H1 (cell line): ENCODE measurements around the gene GSTA1. TPM values are rescaled to one million over a fixed set of nuclear protein-coding genes. Genes with fewer than 3 reads are reported as not detected.

ENCODE experiments used
- CTCF ChIA-PET: fragments of 300-600 bp; sonication (Branson Sonifier 250); formaldehyde crosslinking; loops from one replicate; lab custom pipeline; 2021; ENCODE audit not compliant: partially characterized antibody; lab: Charles Lee
- POLR2A ChIA-PET: fragments of 300-600 bp; sonication (Branson Sonifier 250); formaldehyde crosslinking; loops from one replicate; lab custom pipeline; 2021; ENCODE audit warnings: inconsistent platforms; ENCODE audit not compliant: partially characterized antibody; lab: Charles Lee
- DNase-seq, 2 experiments: peaks; one replicate each; pipeline versions ENCODE4 v3.0.0 to v3.0.0-alpha.2; 2010 to 2022; ENCODE audit warnings: low spot score in 2 of 2, low read depth in 1 of 2, mixed read lengths in 1 of 2
- FAIRE-seq: peaks from 2 replicates; lab custom pipeline; 2011; peaks lifted over from hg19 to GRCh38; lab: Jason Lieb, UNC
- H2AFZ ChIP-seq: 2 replicates; pipeline ENCODE4 v1.8.1; 2012; ENCODE audit warnings: low read length, inconsistent platforms
- H2AK5ac ChIP-seq: 2 replicates; pipeline ENCODE4 v1.6.1; 2013; ENCODE audit warnings: low read depth, low read length
- H2BK120ac ChIP-seq: replicated peaks from 2 replicates; pipeline ENCODE3; 2013; ENCODE audit warnings: low read depth, low read length, inconsistent platforms
- H2BK12ac ChIP-seq: 2 replicates; pipeline ENCODE4 v1.6.1; 2013; ENCODE audit warnings: low read depth, low read length
- H2BK15ac ChIP-seq: 2 replicates; pipeline ENCODE4 v1.6.1; 2013; ENCODE audit warnings: low read length
- H2BK20ac ChIP-seq: 2 replicates; pipeline ENCODE4 v1.6.1; 2013; ENCODE audit warnings: low read length
- H2BK5ac ChIP-seq: 2 replicates; pipeline ENCODE4 v1.6.1; 2013; ENCODE audit warnings: low read depth, low read length
- H3K14ac ChIP-seq: 2 replicates; pipeline ENCODE4 v1.6.1; 2013; ENCODE audit warnings: inconsistent platforms; ENCODE audit not compliant: insufficient read length
- H3K18ac ChIP-seq: 2 replicates; pipeline ENCODE4 v1.6.1; 2013; ENCODE audit warnings: low read length; ENCODE audit errors: extremely low read depth
- H3K23ac ChIP-seq: 2 replicates; pipeline ENCODE4 v1.6.1; 2013; ENCODE audit warnings: inconsistent platforms; ENCODE audit not compliant: insufficient read length
- H3K23me2 ChIP-seq: 2 replicates; pipeline ENCODE4 v1.6.1; 2013; ENCODE audit warnings: low read depth, low read length
- H3K27ac ChIP-seq: 2 replicates; pipeline ENCODE4 v1.6.1; 2011; ENCODE audit warnings: low read depth, low read length, inconsistent platforms
- H3K27me3 ChIP-seq, 4 experiments: replicated peaks in 1 of 4; 1 replicate in 1 of 4; 2 replicates in 3 of 4; pipeline versions ENCODE4 v1.6.1 to v1.8.1; 2011 to 2013; ENCODE audit warnings: low read length in 3 of 4, mild to moderate bottlenecking in 3 of 4, inconsistent platforms in 2 of 4, mixed read lengths in 2 of 4, moderate library complexity in 1 of 4; ENCODE audit not compliant: control insufficient read depth in 3 of 4, insufficient read depth in 3 of 4; ENCODE audit errors: extremely low read depth in 1 of 4
- H3K36me3 ChIP-seq, 4 experiments: 2 replicates each; pipeline versions ENCODE4 v1.6.1 to v1.8.1; 2011 to 2013; ENCODE audit warnings: mild to moderate bottlenecking in 4 of 4, low read length in 3 of 4, moderate library complexity in 2 of 4, control low read depth in 1 of 4, inconsistent platforms in 1 of 4; ENCODE audit not compliant: insufficient read depth in 4 of 4, control insufficient read depth in 2 of 4
- H3K4ac ChIP-seq: replicated peaks from 2 replicates; pipeline ENCODE3; 2013; ENCODE audit warnings: low read length, low read depth, mixed read lengths, inconsistent platforms; ENCODE audit not compliant: insufficient read length
- H3K4me1 ChIP-seq, 4 experiments: replicated peaks in 1 of 4; 1 replicate in 1 of 4; 2 replicates in 3 of 4; pipeline versions ENCODE4 v1.6.1 to v1.8.1; 2011 to 2013; ENCODE audit warnings: low read length in 3 of 4, inconsistent platforms in 2 of 4, mixed read lengths in 1 of 4; ENCODE audit not compliant: insufficient read depth in 4 of 4, control insufficient read depth in 3 of 4
- H3K4me2 ChIP-seq, 2 experiments: 2 replicates each; pipeline versions ENCODE4 v1.6.1 to v1.8.1; 2011 to 2013; ENCODE audit warnings: low read depth in 2 of 2, low read length in 2 of 2, control low read depth in 1 of 2, inconsistent platforms in 1 of 2, mild to moderate bottlenecking in 1 of 2; ENCODE audit not compliant: insufficient read depth in 1 of 2
- H3K4me3 ChIP-seq, 4 experiments: fragments of 200-600, 300-600 bp in 1 of 4; sonication (generic), shearing (Covaris generic), sonication (Bioruptor Twin) in 1 of 4; 2 replicates each; pipeline versions ENCODE4 v1.5.1 to v1.8.1; 2011 to 2016; ENCODE audit warnings: low read length in 4 of 4, low read depth in 3 of 4, control low read depth in 2 of 4, inconsistent platforms in 2 of 4, mild to moderate bottlenecking in 2 of 4, mixed read lengths in 1 of 4, moderate library complexity in 1 of 4; ENCODE audit not compliant: insufficient read depth in 2 of 4; ENCODE audit errors: extremely low read depth in 1 of 4
- H3K56ac ChIP-seq: replicated peaks from 2 replicates; pipeline ENCODE3; 2013; ENCODE audit warnings: low read depth, mild to moderate bottlenecking, mixed read lengths, low read length, inconsistent platforms; ENCODE audit not compliant: insufficient read length
- H3K79me1 ChIP-seq: 2 replicates; pipeline ENCODE4 v1.6.1; 2013; ENCODE audit warnings: low read depth, low read length, control low read depth
- H3K79me2 ChIP-seq, 2 experiments: 2 replicates each; pipeline versions ENCODE4 v1.6.1 to v1.8.1; 2012 to 2013; ENCODE audit warnings: low read length in 2 of 2, mild to moderate bottlenecking in 2 of 2, inconsistent platforms in 1 of 2; ENCODE audit not compliant: insufficient read depth in 2 of 2, control insufficient read depth in 1 of 2
- H3K9ac ChIP-seq, 4 experiments: replicated peaks in 1 of 4; 1 replicate in 1 of 4; 2 replicates in 3 of 4; pipeline versions ENCODE4 v1.6.1 to v1.8.1; 2011 to 2013; ENCODE audit warnings: low read depth in 3 of 4, low read length in 3 of 4, control low read depth in 2 of 4, mild to moderate bottlenecking in 2 of 4, moderate library complexity in 2 of 4, inconsistent platforms in 1 of 4; ENCODE audit errors: extremely low read depth in 1 of 4
- H3K9me3 ChIP-seq, 2 experiments: 2 replicates each; pipeline versions ENCODE4 v1.6.1 to v1.8.1; 2012 to 2013; ENCODE audit warnings: mild to moderate bottlenecking in 2 of 2, moderate library complexity in 2 of 2, control low read depth in 1 of 2, inconsistent platforms in 1 of 2, low read depth in 1 of 2, low read length in 1 of 2, mixed read lengths in 1 of 2; ENCODE audit not compliant: insufficient read depth in 2 of 2
- H4K20me1 ChIP-seq, 2 experiments: replicated peaks in 1 of 2; 2 replicates each; pipeline versions ENCODE3 to v1.8.1; 2011 to 2013; ENCODE audit warnings: inconsistent platforms in 2 of 2, low read length in 2 of 2, mild to moderate bottlenecking in 1 of 2; ENCODE audit not compliant: insufficient read depth in 2 of 2, control insufficient read depth in 1 of 2
- H4K5ac ChIP-seq: 2 replicates; pipeline ENCODE4 v1.6.1; 2013; ENCODE audit warnings: low read length, low read depth, mixed read lengths, inconsistent platforms; ENCODE audit not compliant: insufficient read length
- H4K8ac ChIP-seq: 2 replicates; pipeline ENCODE4 v1.8.0; 2013; ENCODE audit warnings: mild to moderate bottlenecking, moderate library complexity, low read length, inconsistent platforms; ENCODE audit not compliant: insufficient read depth; ENCODE audit errors: extremely low read depth
- H4K91ac ChIP-seq: replicated peaks from 2 replicates; pipeline ENCODE3; 2013; ENCODE audit warnings: low read length, mixed read lengths, inconsistent platforms; ENCODE audit not compliant: insufficient read length
- MAX ChIP-seq: IDR thresholded peaks from 2 replicates; pipeline ENCODE4 v1.6.1; 2012; ENCODE audit warnings: inconsistent platforms
- RFX5 ChIP-seq: IDR thresholded peaks from 2 replicates; pipeline ENCODE4 v1.6.1; 2011; ENCODE audit warnings: low read depth, low read length, improper control_type of control experiment, borderline replicate concordance
- WGBS, 2 experiments: shearing (Covaris generic) in 1 of 2; methylation state at CpG; one replicate each; pipeline versions ENCODE4 v1.1.6 to v1.1.7; 2013 to 2015; ENCODE audit warnings: low lambda C conversion rate in 2 of 2, mixed read lengths in 2 of 2, inconsistent platforms in 1 of 2, low coverage in 1 of 2, missing lambda C conversion rate in 1 of 2; ENCODE audit not compliant: insufficient replicate concordance in 2 of 2, insufficient coverage in 1 of 2, insufficient read length in 1 of 2; ENCODE audit errors: extremely low coverage in 1 of 2, missing lambda C conversion rate in 1 of 2; 5-methylcytosine and 5-hydroxymethylcytosine counted together
- polyA plus RNA-seq, 7 experiments: library from polyadenylated mRNA; depleted of rRNA in 3 of 7; stranded (reverse) in 5 of 7; unstranded in 2 of 7; fragments of >200 nt in 5 of 7; fragments of 200-250 nt in 2 of 7; gene quantifications; 1 replicate in 5 of 7; 2 replicates in 1 of 7; 4 replicates in 1 of 7; pipeline versions ENCODE4 v1.2.1 to v1.2.3, GENCODE V29; 2011 to 2013; ENCODE audit warnings: missing spikeins in 2 of 7, mixed read lengths in 2 of 7
- total RNA-seq: library from RNA; stranded (reverse); fragmentation: NEBNext Ultra II Directional; extraction: Animal tissue kit (Norgen Biotek cat#: 25700); gene quantifications from 2 replicates; pipeline ENCODE4 v1.2.1, GENCODE V29; 2021

GSTA1 gene
- total and polyA plus RNA-seq, 2 of the 8 experiments (the other 6 are each of a cell fraction or from before 2014, with no cell fraction given): 0.08 TPM; not detected in 1

GRCh38 chr6:52802806-52803205 is 810 bp downstream of the GSTA1 start:
- Histone ChIP-seq H4K91ac (no peak overlapping the region), H3K79me2 (no peaks in the 10 kb centered on the region), H3K9ac (no peak overlapping the region), H4K5ac (no peak overlapping the region), H3K79me1 (no peaks in the 10 kb centered on the region), H4K8ac (no peak overlapping the region), H2BK12ac (no peak overlapping the region), H2BK20ac (no peak overlapping the region), H3K14ac (no peak overlapping the region), H3K9me3 (no peaks in the 10 kb centered on the region), H3K23ac (no peak overlapping the region), H3K36me3 (no peaks in the 10 kb centered on the region), H2BK120ac (no peak overlapping the region), H3K27me3 (no peaks in the 10 kb centered on the region), H3K4me1 (no peaks in the 10 kb centered on the region), H2BK5ac (no peak overlapping the region), H3K4me3 (no peak overlapping the region), H3K27ac (no peak overlapping the region), H3K56ac (no peak overlapping the region), H3K4ac (no peak overlapping the region), H2AK5ac (no peak overlapping the region), H3K18ac (no peak overlapping the region), H2AFZ (no peak overlapping the region; the same call in 1 of the 2 replicates), H2BK15ac (no peak overlapping the region), H3K4me2 (no peak overlapping the region), H3K23me2 (no peaks in the 10 kb centered on the region), H4K20me1 (no peaks in the 10 kb centered on the region)
- FAIRE-seq: no peak
- POLR2A ChIA-PET: interaction anchor here (0.6 to 1.5 kb wide), 2 partner anchors 9 to 175 kb away, joined by 3 to 4 read pairs; no protein-coding TSS in a partner anchor
- CTCF ChIA-PET: interaction anchor here (1.2 to 2.6 kb wide), 2 partner anchors 40 to 79 kb away, joined by 5 to 10 read pairs; partner anchors contain the start of gene GSTA2
- WGBS, 2 experiments: 75% methylated on average over 1 of the region's 1 CpG; no CpG with 5 or more reads in 1 of the 2 experiments
- DNase-seq: no peak
- no peak for TF ChIP-seq RFX5
- no peak for TF ChIP-seq MAX
